OCI-LY1 (cell line): ENCODE results near the gene IQCF2.

Source experiments
- H2AFZ ChIP-seq: fragments of 200-600 bp; sonication (generic), shearing (Covaris generic); 2 replicates; pipeline ENCODE4 v1.6.0; 2014; ENCODE audit warnings: antibody characterized with exemption, mild to moderate bottlenecking, low read length
- H3F3A ChIP-seq: fragments of 200-600 bp; sonication (generic), shearing (Covaris generic); 2 replicates; pipeline ENCODE4 v1.6.0; 2014; ENCODE audit warnings: mild to moderate bottlenecking, antibody characterized with exemption, low read length, moderate library complexity; ENCODE audit not compliant: insufficient read depth
- H3K27ac ChIP-seq: fragments of 200-600 bp; sonication (generic); 2 replicates; pipeline ENCODE4 v1.5.1; 2014; ENCODE audit warnings: low read length, mixed run types, mild to moderate bottlenecking, low read depth; ENCODE audit not compliant: poor library complexity, severe bottlenecking
- H3K27me3 ChIP-seq: fragments of 200-600 bp; sonication (generic); 2 replicates; pipeline ENCODE4 v1.6.0; 2014; ENCODE audit warnings: antibody characterized with exemption, mild to moderate bottlenecking, low read length, moderate library complexity; ENCODE audit not compliant: insufficient read depth
- H3K36me3 ChIP-seq: fragments of 200-600 bp; sonication (generic); 2 replicates; pipeline ENCODE4 v1.6.1; 2014; ENCODE audit warnings: mild to moderate bottlenecking, antibody characterized with exemption, low read length, moderate library complexity, mixed read lengths; ENCODE audit not compliant: insufficient read depth
- H3K4me1 ChIP-seq: fragments of 200-600 bp; sonication (generic); 2 replicates; pipeline ENCODE4 v1.5.1; 2014; ENCODE audit warnings: mild to moderate bottlenecking, low read length, moderate library complexity; ENCODE audit not compliant: insufficient read depth, severe bottlenecking
- H3K4me2 ChIP-seq: fragments of 200-600 bp; sonication (generic), shearing (Covaris generic); 2 replicates; pipeline ENCODE4 v1.6.1; 2014; ENCODE audit warnings: low read length
- H3K4me3 ChIP-seq: fragments of 200-600 bp; sonication (generic); 2 replicates; pipeline ENCODE4 v1.5.1; 2014; ENCODE audit warnings: low read length, low read depth, mild to moderate bottlenecking, mixed read lengths; ENCODE audit not compliant: poor library complexity, severe bottlenecking
- H3K79me2 ChIP-seq: fragments of 200-600 bp; shearing (Covaris generic); 2 replicates; pipeline ENCODE4 v1.6.1; 2016; ENCODE audit warnings: mixed run types, low read length, mixed read lengths; ENCODE audit not compliant: insufficient read depth
- H3K9ac ChIP-seq: fragments of 200-600 bp; sonication (generic), shearing (Covaris generic); 2 replicates; pipeline ENCODE4 v1.6.1; 2014; ENCODE audit warnings: mild to moderate bottlenecking, low read length, mixed read lengths
- H3K9me2 ChIP-seq: fragments of 200-600 bp; sonication (generic), shearing (Covaris generic); 2 replicates; pipeline ENCODE4 v1.6.1; 2014; ENCODE audit warnings: low read depth, mild to moderate bottlenecking, low read length, mixed read lengths
- H3K9me3 ChIP-seq: fragments of 200-600 bp; shearing (Covaris generic); 2 replicates; pipeline ENCODE4 v1.6.1; 2014; ENCODE audit warnings: low read length, mixed read lengths
- H4K20me1 ChIP-seq: fragments of 200-600 bp; sonication (generic), shearing (Covaris generic); 2 replicates; pipeline ENCODE4 v1.6.0; 2016; ENCODE audit warnings: mild to moderate bottlenecking, low read length; ENCODE audit not compliant: insufficient read depth
- CTCF ChIP-seq: fragments of 200-600 bp; sonication (generic), shearing (Covaris generic); IDR thresholded peaks from 2 replicates; pipeline ENCODE4 v1.5.1; 2017; ENCODE audit warnings: mild to moderate bottlenecking, antibody characterized with exemption, low read length, moderate library complexity, mixed read lengths
- EZH2 ChIP-seq: fragments of 200-600 bp; sonication (generic), shearing (Covaris generic); IDR thresholded peaks from 2 replicates; pipeline ENCODE4 v1.8.0; 2017; ENCODE audit warnings: borderline replicate concordance, mixed run types, mild to moderate bottlenecking, antibody characterized with exemption, low read length, moderate library complexity, mixed read lengths

IQCF2 gene

GRCh38 chr3:51815614-51816013 lies 45.8 kb upstream of the IQCF2 start:
- H3K27ac ChIP-seq, result no peak overlapping the region
- TF ChIP-seq CTCF (no peak), EZH2 (no peak)

GRCh38 chr3:51816723-51817122 lies 44.7 kb upstream of the IQCF2 start:
- H3K79me2 ChIP-seq, result no peaks in the 10 kb centered on the region
- no peaks in the 10 kb centered on the region for H3K27me3 ChIP-seq
- no peak overlapping the region for H3K9ac ChIP-seq
- no peak overlapping the region for H3K4me2 ChIP-seq
- H3K27ac ChIP-seq, result no peak overlapping the region
- H3K4me3 ChIP-seq, result no peak overlapping the region
- TF ChIP-seq CTCF (no peak), EZH2 (no peak)
- H3K9me2 ChIP-seq, result no peaks in the 10 kb centered on the region
- no peak overlapping the region for H2AFZ ChIP-seq
- H3K36me3 ChIP-seq, result no peaks in the 10 kb centered on the region
- H3F3A ChIP-seq, result no peaks in the 10 kb centered on the region
- 0 out of 2 replicates have a peak, but pooled peaks cover under 1% of the 10 kb centered on the region for H3K9me3 ChIP-seq
- H3K4me1 ChIP-seq, result no peaks in the 10 kb centered on the region
- H4K20me1 ChIP-seq, result no peaks in the 10 kb centered on the region

More at GRCh38 chr3:51815614-51816013, 45.8 kb upstream of the IQCF2 start:
- Histone ChIP-seq H3K9me3 (no peaks in the 10 kb centered on the region), H3F3A (no peaks in the 10 kb centered on the region), H3K9ac (no peak overlapping the region), H4K20me1 (no peaks in the 10 kb centered on the region), H2AFZ (no peak overlapping the region), H3K4me3 (no peak overlapping the region), H3K9me2 (no peaks in the 10 kb centered on the region), H3K4me2 (no peak overlapping the region), H3K36me3 (no peaks in the 10 kb centered on the region), H3K27me3 (no peaks in the 10 kb centered on the region), H3K4me1 (no peaks in the 10 kb centered on the region), H3K79me2 (no peaks in the 10 kb centered on the region)

GRCh38 chr3:51817375-51817774 lies 44.0 kb upstream of the IQCF2 start:
- no peak overlapping the region for H3K27ac ChIP-seq
- H3K9ac ChIP-seq, result no peak overlapping the region
- no peaks in the 10 kb centered on the region for H3K79me2 ChIP-seq
- no peaks in the 10 kb centered on the region for H3K9me2 ChIP-seq
- no peak overlapping the region for H3K4me2 ChIP-seq
- H3K9me3 ChIP-seq, result 0 out of 2 replicates have a peak, but pooled peaks cover 2% of the 10 kb centered on the region
- H3K4me1 ChIP-seq, result no peaks in the 10 kb centered on the region
- H2AFZ ChIP-seq, result no peak overlapping the region
- H3K27me3 ChIP-seq, result no peaks in the 10 kb centered on the region
- no peaks in the 10 kb centered on the region for H4K20me1 ChIP-seq
- TF ChIP-seq CTCF, result no peak
- H3K4me3 ChIP-seq, result no peak overlapping the region
- no peaks in the 10 kb centered on the region for H3K36me3 ChIP-seq
- no peaks in the 10 kb centered on the region for H3F3A ChIP-seq
